ENCODE measurements around the gene RARS2.
"Not testable (repeated sequence)": the region's sequence is repeated elsewhere in the genome, so short reads cannot be mapped to it uniquely, and the experiment has no call there.

Gene RARS2

DNA sequence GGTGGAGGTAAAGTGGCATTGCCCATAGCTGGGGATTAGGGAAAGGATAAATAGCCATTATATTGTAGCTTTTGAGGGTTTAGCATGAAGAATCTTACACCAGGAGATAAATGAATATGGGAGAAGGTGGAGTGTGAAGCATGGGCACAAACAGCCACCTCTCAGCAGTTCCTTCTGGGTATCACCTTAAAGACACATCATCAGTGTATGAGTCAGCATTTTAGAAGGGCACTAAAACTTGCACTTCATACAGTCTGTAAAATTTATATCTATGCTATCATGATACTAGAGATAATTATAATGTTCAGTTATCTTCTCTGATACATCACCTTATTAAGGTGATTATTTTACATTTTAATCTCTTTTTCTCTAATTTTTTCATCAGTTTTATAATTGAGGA, 91.7 kb downstream of the RARS2 start:
- no peak for DNase-seq

DNA sequence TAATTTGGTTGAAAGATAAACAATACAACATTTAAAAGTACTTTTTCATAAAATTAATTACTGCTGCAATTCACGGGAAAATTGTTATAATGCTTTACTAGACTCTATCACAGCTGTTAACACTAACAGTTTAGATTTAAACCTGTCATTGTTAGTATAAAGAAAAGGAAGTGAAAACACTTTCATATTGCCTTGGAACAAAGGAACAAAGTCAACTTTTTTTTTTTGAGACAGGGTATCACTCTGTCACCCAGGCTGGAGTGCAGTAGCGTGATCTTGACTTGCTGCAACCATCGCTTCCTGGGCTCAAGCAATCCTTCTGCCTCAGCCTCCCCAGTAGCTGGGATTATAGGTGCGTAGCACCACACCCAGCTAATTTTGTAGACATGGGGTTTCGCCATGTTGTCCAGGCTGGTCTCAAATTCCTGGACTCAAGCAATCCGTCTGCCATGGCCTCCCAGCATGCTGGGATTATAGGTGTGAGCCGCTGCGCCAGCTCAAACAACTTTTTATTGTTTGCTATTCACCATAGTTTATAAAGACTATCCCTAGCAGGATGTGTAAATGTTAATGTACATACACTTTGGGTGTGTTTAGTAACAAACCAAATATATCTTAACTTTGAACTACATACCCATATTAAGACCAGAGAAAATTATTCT, 94.9 kb downstream of the RARS2 start:
- DNase-seq, result peak in 1 of 4 experiments; percentile 10

DNA sequence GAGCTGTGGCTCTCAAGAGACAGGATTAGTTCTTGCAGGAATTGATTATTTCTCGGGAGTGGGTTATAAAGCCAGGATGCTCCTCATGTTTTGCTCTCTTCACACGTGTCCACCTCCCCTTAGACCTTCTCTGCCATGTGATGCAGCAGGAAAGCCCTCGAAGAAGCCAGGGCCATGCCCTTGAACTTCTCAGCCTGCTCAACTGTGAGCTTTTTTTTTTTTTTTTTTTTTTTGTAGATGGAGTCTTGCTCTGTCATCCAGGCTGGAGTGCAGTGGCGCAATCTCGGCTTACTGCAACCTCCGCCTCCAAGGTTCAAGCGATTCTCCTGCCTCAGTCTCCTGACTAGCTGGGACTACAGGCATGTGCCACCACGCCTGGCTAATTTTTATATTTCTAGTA, 100.5 kb downstream of the RARS2 start:
- not testable (repeated sequence) for DNase-seq

DNA sequence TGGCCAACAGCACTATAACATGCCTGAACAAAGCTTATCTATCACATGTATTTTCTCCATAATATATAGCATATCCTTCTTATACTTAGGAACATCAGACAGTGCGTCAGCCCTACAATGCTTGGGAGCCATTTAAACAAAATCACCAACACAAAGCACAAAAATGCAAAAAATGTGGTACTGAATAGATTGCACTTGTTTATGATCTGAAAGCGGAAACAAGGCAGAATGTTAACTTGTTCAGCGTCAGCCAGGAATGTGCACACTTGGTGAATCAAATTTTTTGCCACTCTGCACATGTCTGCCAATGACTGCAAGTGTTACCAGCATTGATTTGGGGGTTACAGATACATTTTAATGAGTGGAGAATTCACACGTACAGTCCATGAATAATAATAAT, 102.2 kb downstream of the RARS2 start:
- DNase-seq, result no peak

DNA sequence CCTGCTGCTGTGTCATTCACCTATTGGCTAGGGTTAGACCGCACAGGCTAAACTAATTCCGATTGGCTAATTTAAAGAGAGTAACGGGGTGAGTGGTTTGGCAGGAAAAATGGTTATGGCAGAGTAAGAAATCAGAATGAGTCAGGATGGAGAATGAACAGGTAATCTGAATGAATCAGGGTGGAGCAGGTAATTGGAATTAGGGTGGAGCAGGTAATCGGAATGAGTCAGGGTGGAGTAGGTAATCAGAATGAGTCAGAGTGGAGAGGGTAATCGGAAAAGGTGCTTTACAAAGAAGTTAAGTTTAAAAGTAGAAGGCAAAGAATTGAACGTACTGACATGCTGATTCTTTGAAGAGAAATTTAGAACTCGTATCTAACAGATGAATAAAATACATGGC, 105.3 kb downstream of the RARS2 start:
- DNase-seq, result no peak

DNA sequence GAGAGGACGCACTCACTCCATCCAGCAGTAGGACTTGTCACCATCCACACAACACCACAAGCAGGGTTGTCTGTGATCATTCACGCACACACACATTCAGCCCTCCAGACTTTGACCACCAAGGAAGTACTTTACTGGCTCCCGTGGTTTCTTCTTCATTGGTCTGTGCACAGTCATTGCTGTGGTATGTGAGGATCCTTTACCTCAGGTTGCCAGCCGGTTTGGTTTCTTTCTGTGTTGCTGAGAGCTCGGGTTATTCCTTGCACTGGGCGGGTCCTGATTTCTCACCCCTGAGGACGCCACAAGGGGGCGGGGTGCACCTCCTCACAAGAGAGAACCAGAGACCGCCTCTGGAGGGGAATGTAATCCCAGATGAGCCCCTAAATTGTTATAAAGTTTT, 105.9 kb downstream of the RARS2 start:
- DNase-seq, result peak in 2 of 4 experiments; percentile 10 to 29

DNA sequence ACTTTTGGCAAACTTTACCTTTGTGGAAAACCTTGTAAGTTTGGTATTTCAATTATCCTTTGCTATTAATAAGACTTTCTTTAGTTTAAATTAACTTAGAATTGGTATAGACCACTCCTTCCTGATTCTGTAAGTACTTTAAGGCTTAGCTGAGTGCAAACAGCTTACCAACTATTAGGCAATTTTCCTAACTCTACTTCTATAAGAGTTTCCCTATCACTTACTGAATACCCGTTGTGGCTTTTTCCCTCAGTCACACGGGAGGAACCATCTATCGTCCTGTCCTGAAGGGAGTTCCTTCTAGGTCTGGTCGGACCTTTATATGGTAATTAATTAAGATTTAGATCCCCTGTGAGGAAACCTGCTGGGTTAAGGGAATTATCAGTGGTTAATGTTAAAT, 107.4 kb downstream of the RARS2 start:
- peak; percentile 43 to 70 (median 62) for DNase-seq

DNA sequence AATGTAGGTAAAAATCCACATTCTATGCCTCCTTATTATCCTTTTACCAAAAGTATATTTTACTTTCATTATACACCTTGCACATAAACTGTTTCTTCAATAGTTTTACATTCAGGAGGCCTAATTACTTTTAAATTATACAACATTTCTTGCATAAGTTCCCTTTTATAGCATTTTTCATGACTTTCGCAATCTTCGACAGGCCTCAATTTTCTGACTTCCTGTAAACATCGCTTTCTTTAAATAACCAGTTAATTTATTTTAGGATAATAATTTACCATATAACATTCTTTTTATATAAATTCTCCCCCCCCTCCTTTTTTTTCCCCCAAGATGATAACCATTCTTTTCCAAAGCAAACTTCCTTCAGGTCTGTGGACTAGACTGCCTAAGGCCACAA, 107.9 kb downstream of the RARS2 start:
- DNase-seq, result peak; percentile 38 to 76 (median 58)

DNA sequence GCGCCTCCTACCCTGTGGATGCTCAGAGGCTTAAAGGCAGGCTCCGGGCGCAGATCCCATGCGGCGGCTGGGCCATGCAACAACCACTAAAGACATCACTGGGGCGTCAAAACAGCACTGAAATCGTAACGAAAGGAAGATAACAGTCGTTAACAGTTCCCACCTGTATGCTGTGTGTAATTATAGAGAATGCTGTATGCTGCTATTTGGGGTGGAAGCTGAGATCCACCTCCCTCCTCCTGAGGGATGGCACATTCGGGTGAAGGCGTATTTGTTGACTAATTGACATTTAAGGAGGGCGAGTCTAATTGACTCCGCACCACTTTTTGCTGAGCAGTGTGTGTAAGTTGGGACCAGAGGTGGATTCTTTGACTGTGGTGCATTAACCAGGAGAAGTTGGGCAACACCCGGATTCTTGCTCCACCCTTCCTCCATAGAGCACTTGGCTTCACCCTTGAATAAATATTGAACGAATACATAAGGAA, 116.3 kb downstream of the RARS2 start:
- DNase-seq, result peak in 3 of 4 experiments; percentile 36 to 71 (median 45)

DNA sequence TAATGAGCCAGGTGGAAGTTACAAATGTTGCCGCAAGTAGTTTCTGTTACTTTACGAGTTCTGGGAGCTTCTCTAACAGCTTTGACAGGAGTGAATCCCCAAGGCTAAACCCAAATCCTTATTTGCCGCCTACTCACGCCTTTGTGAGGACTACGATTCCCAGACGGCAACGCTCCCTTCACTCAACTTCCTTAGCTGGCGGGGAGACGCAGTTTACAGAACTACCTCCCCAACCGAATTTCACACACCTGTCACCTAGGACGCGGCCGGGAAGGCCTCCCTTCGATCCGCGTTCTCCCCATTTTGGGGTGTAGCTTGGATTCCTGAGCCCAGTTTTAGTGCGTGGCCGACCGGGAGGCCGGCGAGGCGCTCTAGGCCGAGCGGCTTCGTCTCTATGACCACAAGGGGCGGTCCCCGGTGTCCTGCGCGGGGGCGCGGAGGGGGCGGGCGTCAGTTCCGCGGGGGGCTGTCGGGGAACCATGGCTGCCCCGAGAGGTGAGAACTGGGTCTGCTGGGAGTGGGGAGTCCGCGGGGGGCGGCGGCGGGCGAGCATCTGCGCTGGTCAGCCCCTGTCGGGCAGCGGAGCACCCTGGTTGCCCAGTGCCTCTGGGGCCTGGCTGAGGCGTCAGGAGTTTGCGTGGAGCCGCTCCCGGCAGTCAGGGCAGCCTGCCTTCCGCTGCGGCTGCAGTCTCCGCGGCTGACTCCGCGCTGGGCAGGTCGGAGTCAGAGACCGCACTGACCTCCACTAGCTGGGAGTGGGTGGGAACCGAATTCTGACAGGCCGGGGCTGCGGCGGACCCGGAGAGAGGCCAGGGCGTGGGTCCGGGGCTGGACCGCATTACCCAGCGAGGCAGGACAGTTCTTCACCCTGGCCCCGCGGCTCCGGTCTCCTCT, 117.0 kb downstream of the RARS2 start, which contains the start of gene SLC35A1:
Gene SLC35A1 (plus strand): TSS at position 450 of the 894 bp plus-strand sequence. CDS start 30 bp downstream, at position 480.
- DNase-seq, result peak; percentile 79 to 93 (median 86)

DNA sequence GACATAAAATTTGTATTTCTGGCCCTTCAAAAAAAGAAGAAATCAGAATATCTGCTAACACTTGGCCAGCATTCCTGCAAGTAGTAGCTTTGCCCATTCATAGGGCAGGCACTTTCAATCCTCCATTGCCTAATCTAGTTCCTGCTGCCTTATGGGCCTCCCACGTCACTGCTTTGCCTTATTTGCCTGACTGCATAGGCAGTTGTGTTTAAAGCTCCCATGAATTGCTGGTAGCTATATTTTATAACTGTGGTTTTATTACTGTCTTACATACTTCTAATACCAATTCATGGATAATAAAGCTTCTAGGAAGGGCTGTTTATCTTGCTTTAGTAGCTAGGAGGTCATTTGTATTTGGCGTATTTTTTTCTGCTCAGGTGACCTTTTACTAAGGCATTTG, 124.7 kb downstream of the RARS2 start:
- DNase-seq, result peak in 3 of 4 experiments; percentile 11 to 26 (median 22)

All from suppressor macrophage (primary cell).